Kidney glomerular epithelial cell (primary cell): ENCODE results near the gene L3MBTL4.
"Not testable (repeated sequence)": the region's sequence is repeated elsewhere in the genome, so short reads cannot be mapped to it uniquely, and the experiment has no call there.

ENCODE experiments used
- DNase-seq: peaks from one replicate; lab custom pipeline; 2025; lab: John Stamatoyannopoulos, UW

L3MBTL4 gene

GRCh38 chr18:6406075-6406909 lies 8.4 kb downstream of the L3MBTL4 start:
- peak; percentile 10 for DNase-seq

GRCh38 chr18:6405237-6406074 lies 9.3 kb downstream of the L3MBTL4 start:
- peak; percentile 27 for DNase-seq

GRCh38 chr18:6404834-6405233 lies 9.9 kb downstream of the L3MBTL4 start:
- DNase-seq: no peak

- no peak for DNase-seq
These were observed 13.0 kb downstream of the L3MBTL4 start for GRCh38 chr18:6401687-6402086.

GRCh38 chr18:6399776-6400175 lies 14.9 kb downstream of the L3MBTL4 start:
- DNase-seq: no peak

- no peak for DNase-seq
These were observed 16.7 kb downstream of the L3MBTL4 start for GRCh38 chr18:6397931-6398566.

- DNase-seq: no peak
These were observed 17.9 kb downstream of the L3MBTL4 start for GRCh38 chr18:6396847-6397246.

GRCh38 chr18:6396276-6396675 lies 18.4 kb downstream of the L3MBTL4 start:
- DNase-seq: no peak

- DNase-seq: no peak
These were observed 25.7 kb downstream of the L3MBTL4 start for GRCh38 chr18:6389005-6389404.

- peak; percentile 56 for DNase-seq
These were observed 31.7 kb downstream of the L3MBTL4 start for GRCh38 chr18:6382963-6383362.

GRCh38 chr18:6377473-6377872 lies 37.2 kb downstream of the L3MBTL4 start:
- DNase-seq: not testable (repeated sequence)

- DNase-seq: no peak
These were observed 38.1 kb downstream of the L3MBTL4 start for GRCh38 chr18:6376433-6377229.

GRCh38 chr18:6374935-6375529 lies 39.7 kb downstream of the L3MBTL4 start:
- DNase-seq: no peak

GRCh38 chr18:6374340-6374739 lies 40.4 kb downstream of the L3MBTL4 start:
- no peak for DNase-seq

GRCh38 chr18:6373187-6373586 lies 41.5 kb downstream of the L3MBTL4 start:
- no peak for DNase-seq

GRCh38 chr18:6370886-6371635 lies 43.6 kb downstream of the L3MBTL4 start:
- DNase-seq: peak; percentile 79

- peak; percentile 19 for DNase-seq
These were observed 44.3 kb downstream of the L3MBTL4 start for GRCh38 chr18:6370410-6370809.

- no peak for DNase-seq
These were observed 46.7 kb downstream of the L3MBTL4 start for GRCh38 chr18:6368017-6368416.

- DNase-seq: no peak
These were observed 47.5 kb downstream of the L3MBTL4 start for GRCh38 chr18:6367208-6367607.

GRCh38 chr18:6366776-6367175 lies 47.9 kb downstream of the L3MBTL4 start:
- DNase-seq: no peak

GRCh38 chr18:6365385-6365784 lies 49.3 kb downstream of the L3MBTL4 start:
- DNase-seq: no peak
